K562 (cell line): ENCODE measurements around the gene ZNF672. TPM values are rescaled to one million over a fixed set of nuclear protein-coding genes. Genes with fewer than 3 reads are reported as not detected.
A peak's percentile ranks its signal among the peaks of the same experiment; 100 is the strongest.

Experiments used
- ARID4B ChIP-seq: sonication (generic); formaldehyde crosslinking; IDR thresholded peaks from 2 replicates; pipeline ENCODE4 v1.8.0; 2022; ENCODE audit warnings: mild to moderate bottlenecking, missing genetic modification reagents
- ASH1L ChIP-seq: fragments of 450-650 bp; IDR thresholded peaks from 2 replicates; pipeline ENCODE4 v1.6.1; 2018; ENCODE audit warnings: borderline replicate concordance, mild to moderate bottlenecking, low read depth; ENCODE audit not compliant: partially characterized antibody
- ATF1 ChIP-seq, 2 experiments: fragments of 450-650 bp in 1 of 2; IDR thresholded peaks; 2 replicates each; pipeline ENCODE4 v1.6.1; 2016; ENCODE audit warnings: missing compliant biosample characterization in 1 of 2, missing genetic modification characterization in 1 of 2
- ATF2 ChIP-seq: sonication (generic); formaldehyde crosslinking; IDR thresholded peaks from 2 replicates; pipeline ENCODE4 v1.8.1; 2022; ENCODE audit warnings: missing genetic modification reagents
- CBX5 ChIP-seq: IDR thresholded peaks from 2 replicates; pipeline ENCODE4 v1.6.1; 2014; ENCODE audit warnings: low read depth, borderline replicate concordance
- CHD2 ChIP-seq: IDR thresholded peaks from 2 replicates; pipeline ENCODE4 v1.6.1; 2011; ENCODE audit warnings: low read depth, low read length
- CTCF ChIP-seq, 3 experiments: IDR thresholded peaks in 2 of 3; conservative IDR thresholded peaks in 1 of 3; 2 replicates each; pipeline ENCODE4 v1.5.1; 2011 to 2012; ENCODE audit warnings: low read length in 3 of 3, mild to moderate bottlenecking in 3 of 3, control low read depth in 2 of 3, improper control_type of control experiment in 1 of 3, inconsistent platforms in 1 of 3, low read depth in 1 of 3, mixed read lengths in 1 of 3, moderate library complexity in 1 of 3; ENCODE audit not compliant: insufficient read depth in 2 of 3
- CXXC5 ChIP-seq: fragments of 250-450 bp; sonication (Bioruptor Pico); IDR thresholded peaks from 2 replicates; pipeline ENCODE4 v1.8.0; 2022; ENCODE audit warnings: inconsistent platforms, mild to moderate bottlenecking, moderate library complexity
- E2F3 ChIP-seq: fragments of 250-450 bp; sonication (Bioruptor Pico); IDR thresholded peaks from 2 replicates; pipeline ENCODE4 v1.4.0; 2020; ENCODE audit warnings: mild to moderate bottlenecking
- HDAC3 ChIP-seq: fragments of 450-650 bp; IDR thresholded peaks from 2 replicates; pipeline ENCODE4 v1.6.1; 2018; ENCODE audit warnings: borderline replicate concordance, mild to moderate bottlenecking, moderate library complexity; ENCODE audit not compliant: partially characterized antibody
- KAT2B ChIP-seq: IDR thresholded peaks from one replicate; pipeline ENCODE4 v1.6.1; 2012; ENCODE audit warnings: low read depth, mild to moderate bottlenecking, control low read depth, inconsistent platforms, low read length, moderate library complexity
- NBN ChIP-seq: fragments of 450-650 bp; IDR thresholded peaks from 2 replicates; pipeline ENCODE4 v1.6.1; 2016; ENCODE audit warnings: low read depth, mild to moderate bottlenecking
- NFRKB ChIP-seq: fragments of 450-650 bp; IDR thresholded peaks from 2 replicates; pipeline ENCODE4 v1.6.1; 2016; ENCODE audit warnings: low read depth
- RBM25 ChIP-seq: fragments of 200-400 bp; formaldehyde crosslinking; IDR thresholded peaks from 2 replicates; pipeline ENCODE4 v1.6.1; 2018; ENCODE audit warnings: low read length, low read depth, moderate library complexity; ENCODE audit not compliant: severe bottlenecking
- VEZF1 ChIP-seq: fragments of 200-800 bp; sonication (Bioruptor generic); IDR thresholded peaks from 2 replicates; pipeline ENCODE4 v1.6.1; 2017; ENCODE audit warnings: missing genetic modification characterization, missing compliant biosample characterization
- ZBTB2 ChIP-seq: fragments of 450-650 bp; IDR thresholded peaks from 2 replicates; pipeline ENCODE4 v1.6.1; 2016; ENCODE audit warnings: antibody characterized with exemption
- ZNF644 ChIP-seq: fragments of 200-800 bp; sonication (Bioruptor generic); IDR thresholded peaks from 2 replicates; pipeline ENCODE4 v1.6.1; 2016; ENCODE audit warnings: low read depth, missing genetic modification characterization, missing compliant biosample characterization
- ZSCAN32 ChIP-seq: fragments of 450-650 bp; formaldehyde crosslinking; IDR thresholded peaks from 2 replicates; pipeline ENCODE4 v1.4.0; 2020; ENCODE audit warnings: mild to moderate bottlenecking, moderate library complexity
- polyA plus RNA-seq, 8 experiments: library from polyadenylated mRNA; depleted of rRNA in 4 of 8; stranded (reverse) in 5 of 8; unstranded in 3 of 8; fragments of >200 nt; fragmentation: Nextera tagmentation in 2 of 8; fragmentation: Illumina TruSeq in 1 of 8; extraction: Ambion mirVana in 2 of 8; extraction: Trizol in 1 of 8; gene quantifications; 2 replicates each; pipeline versions ENCODE4 v1.2.1 to v1.2.3, GENCODE V29; 2011 to 2014; ENCODE audit warnings: inconsistent platforms in 1 of 8, missing spikeins in 1 of 8
- total RNA-seq, 7 experiments: library from RNA; depleted of rRNA in 6 of 7; stranded (reverse); fragments of >200 nt in 6 of 7; fragmentation: Illumina TruSeq in 2 of 7; extraction: Trizol in 2 of 7; gene quantifications; 2 replicates each; pipeline versions ENCODE4 v1.2.1 to v1.2.3, GENCODE V29; 2011 to 2021; ENCODE audit warnings: low replicate concordance in 1 of 7

The ZNF672 gene
- total and polyA plus RNA-seq, 9 of the 15 experiments (the other 6 are each of a cell fraction or from before 2014, with no cell fraction given), result 1.9 to 57.9 (median 24.1) TPM

GRCh38 chr1:248871837-248872401 lies 33.9 kb downstream of the ZNF672 start (continued):
- no peak for TF ChIP-seq CTCF (IDR thresholded peaks at IDR 0.05 in 2 of 3, conservative IDR thresholded peaks at IDR 0.05 in 1 of 3; ENCODE audit: insufficient read depth in 2 of 3, low read depth in 1 of 3, low read length in 3 of 3)
- peak; percentile 33 for TF ChIP-seq VEZF1 (CRISPR knock-in tag)
- no peak for TF ChIP-seq ZSCAN32 (CRISPR knock-in tag)
- TF ChIP-seq ZBTB2, result no peak
- no peak for TF ChIP-seq ATF2 (CRISPR knock-in tag)
- peak; percentile 7 for TF ChIP-seq ASH1L
- no peak for TF ChIP-seq KAT2B
- TF ChIP-seq CHD2, result no peak
- no peak for TF ChIP-seq RBM25
- no peak for TF ChIP-seq NBN
- 0 out of 2 replicates have a peak, but pooled peaks have one; percentile 23 for TF ChIP-seq CXXC5
- TF ChIP-seq E2F3, result no peak
- TF ChIP-seq HDAC3, result peak; percentile 34
- TF ChIP-seq ZNF644 (tag), result peak; percentile 57
- TF ChIP-seq ARID4B (CRISPR knock-in tag), result no peak
- TF ChIP-seq CBX5, result no peak
- TF ChIP-seq ATF1 (CRISPR knock-in tag; IDR thresholded peaks at IDR 0.05), result no peak
- TF ChIP-seq ATF1 (tag; IDR thresholded peaks at IDR 0.05), result no peak
- TF ChIP-seq NFRKB, result peak; percentile 70
